C4-2B (cell line): ENCODE measurements around the gene OR6F1.
"Not testable (repeated sequence)": the region's sequence is repeated elsewhere in the genome, so short reads cannot be mapped to it uniquely, and the experiment has no call there.

Experiments
- H3K27ac ChIP-seq: fragments of 450-650 bp; 2 replicates; pipeline ENCODE4 v1.5.1; 2017
- CTCF ChIP-seq: fragments of 450-650 bp; conservative IDR thresholded peaks from 2 replicates; pipeline ENCODE4 v1.5.1; 2017; ENCODE audit warnings: mild to moderate bottlenecking
- ZFX ChIP-seq: fragments of 450-650 bp; IDR thresholded peaks from 2 replicates; pipeline ENCODE4 v1.6.1; 2017

The OR6F1 gene

GRCh38 chr1:247716546-247716945 is at the start of gene OR6F1:
Gene OR6F1 (minus strand): TSS chr1:247716646. CDS start chr1:247712755, 3,891 bp downstream.
- no peak for TF ChIP-seq CTCF
- TF ChIP-seq ZFX: no peak
- H3K27ac ChIP-seq: no peak within 1 kb of the TSS

GRCh38 chr1:247760456-247760855 is 44.0 kb upstream of the OR6F1 start, which contains the start of gene OR1C1:
Gene OR1C1 (minus strand): TSS chr1:247760556. CDS start chr1:247758406, 2,150 bp downstream.
- H3K27ac ChIP-seq: no peak within 1 kb of the TSS
- TF ChIP-seq CTCF (no peak), ZFX (no peak)

- not testable (repeated sequence) for H3K27ac ChIP-seq
These were observed 37.9 kb upstream of the OR6F1 start for GRCh38 chr1:247754311-247754710.

GRCh38 chr1:247749870-247750269 is 33.4 kb upstream of the OR6F1 start:
- H3K27ac ChIP-seq: no peak overlapping the region
- TF ChIP-seq ZFX: no peak
- no peak for TF ChIP-seq CTCF

GRCh38 chr1:247748041-247748440 is 31.6 kb upstream of the OR6F1 start, which contains the start of gene OR14A2:
Gene OR14A2 (minus strand): TSS chr1:247748141.
- TF ChIP-seq ZFX: no peak
- no peak within 1 kb of the TSS for H3K27ac ChIP-seq

GRCh38 chr1:247747616-247748015 is 31.2 kb upstream of the OR6F1 start:
- TF ChIP-seq ZFX (no peak), CTCF (no peak)
- H3K27ac ChIP-seq: no peak overlapping the region

- TF ChIP-seq CTCF (no peak), ZFX (no peak)
- no peak overlapping the region for H3K27ac ChIP-seq
These were observed 30.0 kb upstream of the OR6F1 start for GRCh38 chr1:247746391-247746935.

- H3K27ac ChIP-seq: not testable (repeated sequence)
These were observed 25.8 kb upstream of the OR6F1 start for GRCh38 chr1:247742215-247742760.

GRCh38 chr1:247741756-247742155 is 25.3 kb upstream of the OR6F1 start:
- no peak overlapping the region for H3K27ac ChIP-seq
- TF ChIP-seq CTCF: no peak
